Activated CD4-positive, alpha-beta memory T cell treated with anti-CD3 and anti-CD28 coated beads for 36 hours (primary cell): ENCODE results near the gene ENDOV. TPM values are rescaled to one million over a fixed set of nuclear protein-coding genes. Genes with fewer than 3 reads are reported as not detected.

Source experiments
- CTCF ChIA-PET: fragments of 350-600 bp; sonication (Branson Sonifier 250); formaldehyde crosslinking; loops from one replicate; lab custom pipeline; 2021; ENCODE audit warnings: antibody characterized with exemption, inconsistent platforms; lab: Charles Lee
- POLR2A ChIA-PET: fragments of 350-600 bp; sonication (Branson Sonifier 250); formaldehyde crosslinking; loops from one replicate; lab custom pipeline; 2021; ENCODE audit warnings: antibody characterized with exemption; lab: Charles Lee
- DNase-seq: peaks from one replicate; pipeline ENCODE4 v3.0.0-alpha.2; 2020
- H3K27ac Mint-ChIP-seq: one replicate; pipeline ENCODE4 v1.8.0; 2021; ENCODE audit warnings: mixed read lengths
- H3K27me3 Mint-ChIP-seq: one replicate; pipeline ENCODE4 v1.8.0; 2021; ENCODE audit warnings: mixed read lengths
- H3K36me3 Mint-ChIP-seq: one replicate; pipeline ENCODE4 v1.8.0; 2021; ENCODE audit warnings: mixed read lengths
- H3K4me1 Mint-ChIP-seq: one replicate; pipeline ENCODE4 v1.8.0; 2021; ENCODE audit warnings: low read depth, mixed read lengths
- H3K4me3 Mint-ChIP-seq: one replicate; pipeline ENCODE4 v1.8.0; 2021; ENCODE audit warnings: mild to moderate bottlenecking, mixed read lengths
- H3K9me3 Mint-ChIP-seq: one replicate; pipeline ENCODE4 v1.8.0; 2021; ENCODE audit warnings: mixed read lengths
- intact Hi-C: fragments of 100-400 bp; cut with micrococcal nuclease; formaldehyde crosslinking; loops from one replicate; pipeline ENCODE4 v1.15.1; 2023
- total RNA-seq, 2 experiments: library from RNA; stranded (reverse); gene quantifications; one replicate each; pipeline ENCODE4 v1.2.3, GENCODE V29; 2021

The ENDOV gene
- total RNA-seq, 2 experiments from 2014 or later, result 16.1 to 16.3 TPM

- ChIA-PET CTCF (interaction anchor here (0.9 kb wide), 1 partner anchor 14 kb away, joined by 3 read pairs; no protein-coding TSS in a partner anchor), POLR2A (no interaction called here)
- Mint-ChIP-seq H3K4me3 (no peak overlapping the region), H3K27ac (no peak overlapping the region), H3K36me3 (no peaks in the 10 kb centered on the region), H3K9me3 (no peaks in the 10 kb centered on the region), H3K4me1 (no peaks in the 10 kb centered on the region), H3K27me3 (peaks cover 6% of the 10 kb centered on the region)
- intact Hi-C loops, result no loop called here
- peak; percentile 62 for DNase-seq
Measured at GRCh38 chr17:80441133-80441578, 26.2 kb downstream of the ENDOV start.

DNA sequence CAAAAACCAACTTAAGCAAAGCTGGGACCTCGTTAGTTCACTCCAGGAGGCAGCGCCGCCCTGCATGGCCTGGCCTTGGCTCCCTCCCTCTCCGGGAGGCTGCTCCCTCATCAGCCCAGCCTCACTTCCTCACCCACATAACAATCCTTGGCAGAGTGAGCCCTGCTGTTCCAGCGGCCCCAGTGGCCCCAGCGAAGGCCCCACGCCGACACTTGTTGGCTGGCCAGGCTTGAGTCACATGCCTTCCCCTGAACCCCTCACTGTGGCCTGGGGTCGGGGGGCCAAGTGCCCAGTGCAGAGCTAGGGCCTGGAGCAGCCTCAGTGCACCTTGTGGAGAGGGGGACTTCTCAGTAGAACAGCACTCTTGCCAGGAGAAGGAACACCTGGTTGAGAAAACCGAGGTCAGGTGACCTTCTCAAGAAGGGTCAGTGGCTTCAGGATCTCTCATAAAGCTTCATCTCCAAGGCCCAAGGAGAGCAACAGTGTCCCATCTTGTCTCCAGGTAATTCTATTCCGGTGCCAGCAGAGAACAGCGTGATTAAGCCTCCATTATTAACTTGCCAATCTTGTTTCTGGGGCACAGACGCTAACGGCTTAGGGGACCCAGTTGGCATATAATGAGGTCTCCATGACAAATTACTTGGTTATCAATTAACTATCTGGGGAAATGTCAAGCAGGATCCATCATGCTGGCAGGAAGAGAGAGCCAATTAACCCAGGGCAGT, 26.8 kb downstream of the ENDOV start:
- Mint-ChIP-seq H3K27ac (no peak overlapping the region), H3K4me1 (no peaks in the 10 kb centered on the region), H3K27me3 (peaks cover 6% of the 10 kb centered on the region), H3K4me3 (no peak overlapping the region), H3K36me3 (no peaks in the 10 kb centered on the region), H3K9me3 (no peaks in the 10 kb centered on the region)
- no peak for DNase-seq
- intact Hi-C loops, result no loop called here
- ChIA-PET CTCF (interaction anchor here (0.9 kb wide), 1 partner anchor 14 kb away, joined by 3 read pairs; no protein-coding TSS in a partner anchor), POLR2A (no interaction called here)

- POLR2A ChIA-PET, result no interaction called here
- Mint-ChIP-seq H3K4me3 (no peak overlapping the region), H3K27me3 (peaks cover 6% of the 10 kb centered on the region), H3K27ac (no peak overlapping the region), H3K9me3 (no peaks in the 10 kb centered on the region), H3K4me1 (no peaks in the 10 kb centered on the region), H3K36me3 (no peaks in the 10 kb centered on the region)
- no peak for DNase-seq
- CTCF ChIA-PET, result interaction anchor here (1.0 kb wide), 1 partner anchor 133 kb away, joined by 3 read pairs; no protein-coding TSS in a partner anchor
- intact Hi-C loops, result no loop called here
Measured at GRCh38 chr17:80442323-80442659, 27.3 kb downstream of the ENDOV start.

DNA sequence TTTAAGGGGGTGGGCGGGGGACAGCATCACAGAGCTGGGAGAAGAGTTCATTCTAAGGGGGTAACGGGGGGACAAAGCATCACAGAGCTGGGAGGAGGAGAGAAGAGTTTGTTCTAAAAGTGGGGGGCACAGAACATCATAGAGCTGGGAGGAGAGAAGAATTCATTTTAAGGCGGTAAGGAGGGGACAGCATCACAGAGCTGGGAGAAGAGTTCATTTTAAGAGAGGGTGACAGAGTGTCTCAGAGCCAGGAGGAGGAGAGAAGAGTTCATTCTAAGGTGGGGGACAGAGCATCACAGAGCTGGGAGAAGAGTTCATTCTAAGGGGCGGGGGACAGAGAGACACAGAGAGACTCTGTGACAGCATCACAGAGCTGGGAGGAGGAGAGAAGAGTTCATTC, 27.8 kb downstream of the ENDOV start:
- Mint-ChIP-seq H3K9me3 (no peaks in the 10 kb centered on the region), H3K4me1 (no peaks in the 10 kb centered on the region), H3K36me3 (no peaks in the 10 kb centered on the region), H3K4me3 (no peak overlapping the region), H3K27me3 (peaks cover 6% of the 10 kb centered on the region), H3K27ac (no peak overlapping the region)
- DNase-seq, result no peak
- ChIA-PET CTCF (interaction anchor here (1.0 kb wide), 1 partner anchor 133 kb away, joined by 3 read pairs; no protein-coding TSS in a partner anchor), POLR2A (no interaction called here)
- intact Hi-C loops, result no loop called here

DNA sequence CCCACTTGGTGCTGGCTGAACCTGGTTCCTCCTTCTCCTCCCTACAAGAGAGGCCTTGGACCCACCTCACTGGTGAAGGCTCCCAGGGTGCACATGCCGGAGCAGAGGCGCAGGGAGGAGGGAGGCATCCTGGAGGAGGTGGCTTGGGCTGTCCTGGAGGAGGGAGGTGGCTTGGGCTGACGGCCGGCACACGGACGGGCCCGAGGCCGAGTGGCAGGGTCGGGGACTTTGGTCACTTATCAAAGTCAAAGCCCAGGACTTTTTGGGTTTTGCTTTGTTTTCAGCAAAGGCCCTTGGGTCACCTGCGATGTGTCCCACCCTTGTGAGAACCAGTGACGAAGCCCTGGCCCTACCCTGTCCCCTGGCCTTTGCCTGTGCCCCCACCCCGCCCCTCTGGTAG, 28.5 kb downstream of the ENDOV start:
- no peak for DNase-seq
- ChIA-PET POLR2A (no interaction called here), CTCF (no interaction called here)
- no peaks in the 10 kb centered on the region for H3K4me1 Mint-ChIP-seq
- H3K27ac Mint-ChIP-seq, result no peak overlapping the region
- H3K9me3 Mint-ChIP-seq, result no peaks in the 10 kb centered on the region
- peaks cover 6% of the 10 kb centered on the region for H3K27me3 Mint-ChIP-seq
- H3K4me3 Mint-ChIP-seq, result no peak overlapping the region
- intact Hi-C loops, result no loop called here
- H3K36me3 Mint-ChIP-seq, result no peaks in the 10 kb centered on the region

GRCh38 chr17:80443916-80444643, 29.1 kb downstream of the ENDOV start:
- intact Hi-C loops, result no loop called here
- H3K4me3 Mint-ChIP-seq, result no peak overlapping the region
- CTCF ChIA-PET, result no interaction called here

GRCh38 chr17:80444644-80444979, 29.6 kb downstream of the ENDOV start:
- H3K27me3 Mint-ChIP-seq, result peaks cover 6% of the 10 kb centered on the region
- DNase-seq, result no peak
- POLR2A ChIA-PET, result no interaction called here
- H3K9me3 Mint-ChIP-seq, result no peaks in the 10 kb centered on the region
- H3K4me3 Mint-ChIP-seq, result no peak overlapping the region
- H3K27ac Mint-ChIP-seq, result no peak overlapping the region
- no peaks in the 10 kb centered on the region for H3K4me1 Mint-ChIP-seq
- intact Hi-C loops, result no loop called here
- CTCF ChIA-PET, result no interaction called here
- H3K36me3 Mint-ChIP-seq, result no peaks in the 10 kb centered on the region

More at GRCh38 chr17:80443916-80444643, 29.1 kb downstream of the ENDOV start:
- H3K9me3 Mint-ChIP-seq, result no peaks in the 10 kb centered on the region
- no peaks in the 10 kb centered on the region for H3K36me3 Mint-ChIP-seq
- peaks cover 6% of the 10 kb centered on the region for H3K27me3 Mint-ChIP-seq
- H3K27ac Mint-ChIP-seq, result no peak overlapping the region
- POLR2A ChIA-PET, result no interaction called here
- no peaks in the 10 kb centered on the region for H3K4me1 Mint-ChIP-seq
- no peak for DNase-seq

- ChIA-PET CTCF (no interaction called here), POLR2A (interaction anchor here (1.6 kb wide), 1 partner anchor 9 kb away, joined by 4 read pairs; no protein-coding TSS in a partner anchor)
- Mint-ChIP-seq H3K4me1 (no peaks in the 10 kb centered on the region), H3K27me3 (peaks cover 6% of the 10 kb centered on the region), H3K4me3 (no peak overlapping the region), H3K36me3 (no peaks in the 10 kb centered on the region), H3K27ac (no peak overlapping the region), H3K9me3 (no peaks in the 10 kb centered on the region)
- intact Hi-C loops, result no loop called here
- DNase-seq, result no peak
Measured at GRCh38 chr17:80445007-80445725, 30.2 kb downstream of the ENDOV start.

GRCh38 chr17:80445726-80446110, 30.8 kb downstream of the ENDOV start:
- no peaks in the 10 kb centered on the region for H3K4me1 Mint-ChIP-seq
- H3K27ac Mint-ChIP-seq, result no peak overlapping the region
- intact Hi-C loops, result no loop called here
- ChIA-PET CTCF (no interaction called here), POLR2A (interaction anchor here (1.6 kb wide), 1 partner anchor 9 kb away, joined by 4 read pairs; no protein-coding TSS in a partner anchor)
- H3K9me3 Mint-ChIP-seq, result no peaks in the 10 kb centered on the region
- H3K27me3 Mint-ChIP-seq, result peaks cover 6% of the 10 kb centered on the region
- H3K36me3 Mint-ChIP-seq, result no peaks in the 10 kb centered on the region
- no peak for DNase-seq
- no peak overlapping the region for H3K4me3 Mint-ChIP-seq

DNA sequence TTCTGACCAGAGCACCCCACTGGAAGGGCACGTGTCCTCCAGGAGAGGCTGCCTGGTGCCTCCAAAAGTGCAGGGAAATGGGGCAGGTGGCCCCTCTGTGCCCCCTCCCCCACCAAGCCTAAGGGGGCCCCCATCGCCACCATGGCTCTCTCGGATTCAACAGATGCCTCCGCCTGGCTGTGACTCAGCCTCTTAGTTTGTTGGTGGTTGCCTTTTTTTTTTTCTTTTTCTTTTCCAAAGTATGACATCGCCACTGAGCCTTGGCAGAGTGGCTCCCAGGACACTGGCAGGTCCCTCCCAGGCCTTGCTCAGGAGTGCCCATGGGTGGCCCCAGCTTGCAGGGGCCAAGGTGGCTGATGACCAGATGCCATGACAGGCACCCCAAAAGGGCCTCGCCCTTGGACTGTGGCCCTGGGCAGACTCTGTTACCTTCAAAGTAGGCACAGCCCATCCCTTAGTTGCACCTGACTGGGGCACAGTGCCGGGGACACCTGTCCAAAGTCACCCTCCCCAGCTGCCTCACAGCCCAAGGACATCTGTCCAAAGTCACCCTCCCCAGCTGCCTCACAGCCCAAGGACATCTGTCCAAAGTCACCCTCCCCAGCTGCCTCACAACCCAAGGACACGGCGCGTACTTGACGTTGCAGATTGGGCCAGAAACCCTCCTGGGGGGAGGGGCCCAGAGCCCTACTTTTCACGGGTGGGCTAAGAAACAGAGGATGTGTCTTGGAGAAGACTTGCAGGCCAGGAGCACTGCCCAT, 31.9 kb downstream of the ENDOV start:
- Mint-ChIP-seq H3K27me3 (peaks cover 3% of the 10 kb centered on the region), H3K9me3 (no peaks in the 10 kb centered on the region), H3K36me3 (no peaks in the 10 kb centered on the region), H3K4me1 (no peaks in the 10 kb centered on the region), H3K4me3 (no peak overlapping the region), H3K27ac (no peak overlapping the region)
- DNase-seq, result no peak
- ChIA-PET POLR2A (interaction anchor here (1.6 kb wide), 1 partner anchor 8 kb away, joined by 4 read pairs; no protein-coding TSS in a partner anchor), CTCF (no interaction called here)
- intact Hi-C loops, result no loop called here

- POLR2A ChIA-PET, result no interaction called here
- H3K27me3 Mint-ChIP-seq, result peaks cover 3% of the 10 kb centered on the region
- no peak overlapping the region for H3K4me3 Mint-ChIP-seq
Measured at GRCh38 chr17:80447790-80448189, 32.8 kb downstream of the ENDOV start.

More at GRCh38 chr17:80447790-80448189, 32.8 kb downstream of the ENDOV start:
- no peaks in the 10 kb centered on the region for H3K4me1 Mint-ChIP-seq
- no peaks in the 10 kb centered on the region for H3K36me3 Mint-ChIP-seq
- H3K9me3 Mint-ChIP-seq, result no peaks in the 10 kb centered on the region
- CTCF ChIA-PET, result no interaction called here
- no peak overlapping the region for H3K27ac Mint-ChIP-seq
- intact Hi-C loops, result no loop called here
- DNase-seq, result no peak
